MM.1S (cell line): ENCODE data around the gene EGR4.

Experiments used
- DNase-seq: peaks from one replicate; pipeline ENCODE4 v3.0.0-alpha.2; 2015
- H2AFZ ChIP-seq: fragments of 300-600 bp; sonication (generic); 2 replicates; pipeline ENCODE4 v1.6.0; 2016; ENCODE audit warnings: antibody characterized with exemption, low read length
- H3F3A ChIP-seq: fragments of 300-600 bp; sonication (generic); 2 replicates; pipeline ENCODE4 v1.6.1; 2016; ENCODE audit warnings: mild to moderate bottlenecking, antibody characterized with exemption, low read length, moderate library complexity, mixed read lengths; ENCODE audit not compliant: insufficient read depth
- H3K27ac ChIP-seq: fragments of 300-600 bp; sonication (generic); 2 replicates; pipeline ENCODE4 v1.5.1; 2016; ENCODE audit warnings: mild to moderate bottlenecking, low read length
- H3K27me3 ChIP-seq: fragments of 300-600 bp; sonication (generic); replicated peaks from 2 replicates; pipeline ENCODE4 v1.6.0; 2016; ENCODE audit warnings: low read length; ENCODE audit not compliant: insufficient read depth
- H3K36me3 ChIP-seq: fragments of 300-600 bp; sonication (generic); replicated peaks from 2 replicates; pipeline ENCODE4 v1.6.1; 2016; ENCODE audit warnings: mild to moderate bottlenecking, low read length, mixed read lengths; ENCODE audit not compliant: insufficient read depth
- H3K4me1 ChIP-seq: fragments of 300-600 bp; sonication (generic); 2 replicates; pipeline ENCODE4 v1.6.1; 2016; ENCODE audit warnings: low read length, mixed read lengths
- H3K4me2 ChIP-seq: fragments of 300-600 bp; sonication (generic); 2 replicates; pipeline ENCODE4 v1.6.0; 2016; ENCODE audit warnings: low read depth, low read length
- H3K4me3 ChIP-seq: fragments of 300-600 bp; sonication (generic); 2 replicates; pipeline ENCODE4 v1.5.1; 2016; ENCODE audit warnings: low read length, mixed read lengths
- H3K79me2 ChIP-seq: fragments of 300-600 bp; sonication (generic); 2 replicates; pipeline ENCODE4 v1.6.1; 2016; ENCODE audit warnings: mixed run types, low read length, mixed read lengths
- H3K9ac ChIP-seq: fragments of 300-600 bp; sonication (generic); 2 replicates; pipeline ENCODE4 v1.6.1; 2016; ENCODE audit warnings: low read length, mixed read lengths
- H3K9me2 ChIP-seq: fragments of 300-600 bp; sonication (generic); replicated peaks from 2 replicates; pipeline ENCODE4 v1.6.1; 2016; ENCODE audit warnings: mild to moderate bottlenecking, low read length, mixed read lengths; ENCODE audit not compliant: insufficient read depth
- H3K9me3 ChIP-seq: fragments of 300-600 bp; sonication (generic); replicated peaks from 2 replicates; pipeline ENCODE4 v1.6.1; 2016; ENCODE audit warnings: mild to moderate bottlenecking, low read length, mixed read lengths; ENCODE audit not compliant: insufficient read depth
- H4K20me1 ChIP-seq: fragments of 300-600 bp; sonication (generic); 2 replicates; pipeline ENCODE4 v1.6.1; 2016; ENCODE audit warnings: mild to moderate bottlenecking, low read length, moderate library complexity, mixed read lengths; ENCODE audit not compliant: insufficient read depth
- EZH2 ChIP-seq: fragments of 300-600 bp; sonication (generic); optimal IDR thresholded peaks from 2 replicates; pipeline ENCODE3; 2017; ENCODE audit warnings: low read depth, mild to moderate bottlenecking, antibody characterized with exemption, low read length, mixed read lengths
- EZH2phosphoT487 ChIP-seq: fragments of 300-600 bp; sonication (generic); IDR thresholded peaks from 2 replicates; pipeline ENCODE4 v1.6.1; 2018; ENCODE audit warnings: antibody characterized with exemption, low read length
- TF ChIP-seq, protein P1 (sequence below): fragments of 300-600 bp; sonication (generic); IDR thresholded peaks from 2 replicates; pipeline ENCODE4 v1.5.1; 2016; ENCODE audit warnings: antibody characterized with exemption, low read length, mixed read lengths

EGR4 gene

DNA sequence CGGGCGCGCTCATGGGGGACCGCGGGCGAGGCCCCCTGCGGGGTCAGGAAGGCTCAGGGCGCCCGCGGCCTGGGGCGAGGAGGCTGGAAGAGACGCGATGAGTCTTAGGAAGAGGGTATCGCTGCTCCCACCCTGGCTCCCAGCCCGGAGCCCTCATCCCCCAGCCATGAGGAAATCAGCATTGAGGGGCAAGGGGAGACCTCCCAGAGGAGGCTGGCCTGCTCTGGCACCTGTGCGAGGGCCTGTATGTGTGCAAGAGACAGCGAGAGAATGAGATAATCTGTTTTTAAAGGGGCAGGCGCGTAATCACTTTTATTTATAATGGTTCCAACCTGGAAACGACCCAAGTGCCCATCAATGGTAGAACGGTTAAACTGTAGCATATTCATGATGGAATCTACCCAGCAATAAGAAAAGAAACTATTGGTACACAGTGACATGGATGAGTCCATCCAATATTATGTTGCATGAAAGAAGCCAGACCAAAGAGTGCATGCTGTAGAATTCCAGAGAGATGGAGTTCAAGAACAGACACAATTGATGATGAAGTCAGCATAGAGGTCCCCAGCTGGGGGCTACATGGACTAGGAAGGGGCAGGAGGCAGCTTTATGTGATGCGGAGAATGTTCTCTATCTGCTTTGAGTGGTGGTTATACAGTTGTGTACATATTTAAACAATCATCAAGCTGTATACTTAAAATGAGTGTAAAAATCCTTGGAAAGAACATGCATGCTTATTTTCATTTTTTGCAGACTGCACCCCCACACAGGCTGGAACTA lies 23.5 kb downstream of the EGR4 start:
- Histone ChIP-seq H2AFZ (no peak overlapping the region), H3K4me3 (peak overlapping the region; percentile 46; the same call in 1 of the 2 replicates), H3K79me2 (no peaks in the 10 kb centered on the region)

DNA sequence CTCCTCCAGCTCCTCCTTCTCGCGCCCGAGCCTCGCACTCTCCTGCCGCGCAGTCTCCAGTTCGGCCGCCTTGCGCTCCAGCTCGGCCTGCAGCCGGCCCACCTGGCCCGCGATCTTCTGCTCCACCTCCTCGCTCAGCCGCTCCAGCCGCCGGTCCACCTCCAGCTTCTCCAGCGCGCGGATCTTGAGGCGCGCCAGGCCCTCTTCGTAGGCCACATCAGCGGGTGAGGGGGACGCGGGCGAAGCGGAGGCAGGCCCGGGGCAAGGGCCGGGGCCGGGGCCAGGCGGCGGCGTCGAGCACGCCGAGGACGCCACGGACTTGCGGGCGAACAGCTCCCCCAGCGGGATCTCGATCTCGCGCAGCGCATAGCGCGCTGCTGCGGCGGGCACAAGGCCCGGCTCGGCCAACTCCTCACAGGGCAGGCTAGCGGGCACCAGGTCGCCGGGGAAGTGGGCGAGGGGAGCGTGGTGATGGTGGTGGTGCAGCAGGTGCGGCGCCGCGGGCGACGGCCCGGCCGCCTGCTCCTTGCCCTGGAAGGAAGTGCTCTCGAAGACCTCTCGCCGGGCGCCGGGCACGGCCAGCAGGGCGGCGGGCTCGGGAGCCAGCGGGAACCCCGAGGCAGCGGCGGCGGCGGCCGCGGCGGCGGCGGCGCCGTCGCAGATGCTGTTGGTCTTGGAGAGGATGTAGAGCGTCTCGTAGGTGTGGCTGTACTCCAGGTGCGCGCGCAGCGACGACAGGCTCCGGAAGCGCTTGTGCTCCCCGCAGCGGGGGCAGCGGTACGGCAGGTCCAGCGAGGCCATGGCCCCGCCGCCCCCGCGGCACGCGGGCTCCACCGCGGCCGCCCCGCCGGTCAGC lies 24.3 kb downstream of the EGR4 start:
- Histone ChIP-seq H3F3A (no peaks in the 10 kb centered on the region), H3K4me2 (no peak overlapping the region), H3K27me3 (no peaks in the 10 kb centered on the region), H3K27ac (no peak overlapping the region), H3K4me1 (no peaks in the 10 kb centered on the region), H3K79me2 (no peaks in the 10 kb centered on the region), H3K9ac (no peak overlapping the region), H3K9me3 (no peaks in the 10 kb centered on the region), H3K4me3 (no peak overlapping the region), H4K20me1 (no peaks in the 10 kb centered on the region), H2AFZ (no peak overlapping the region), H3K9me2 (no peaks in the 10 kb centered on the region), H3K36me3 (no peaks in the 10 kb centered on the region)
- DNase-seq: peak; percentile 69
- no peak for TF ChIP-seq EZH2phosphoT487
- no peak for TF ChIP-seq EZH2
- TF ChIP-seq, protein P1, sequence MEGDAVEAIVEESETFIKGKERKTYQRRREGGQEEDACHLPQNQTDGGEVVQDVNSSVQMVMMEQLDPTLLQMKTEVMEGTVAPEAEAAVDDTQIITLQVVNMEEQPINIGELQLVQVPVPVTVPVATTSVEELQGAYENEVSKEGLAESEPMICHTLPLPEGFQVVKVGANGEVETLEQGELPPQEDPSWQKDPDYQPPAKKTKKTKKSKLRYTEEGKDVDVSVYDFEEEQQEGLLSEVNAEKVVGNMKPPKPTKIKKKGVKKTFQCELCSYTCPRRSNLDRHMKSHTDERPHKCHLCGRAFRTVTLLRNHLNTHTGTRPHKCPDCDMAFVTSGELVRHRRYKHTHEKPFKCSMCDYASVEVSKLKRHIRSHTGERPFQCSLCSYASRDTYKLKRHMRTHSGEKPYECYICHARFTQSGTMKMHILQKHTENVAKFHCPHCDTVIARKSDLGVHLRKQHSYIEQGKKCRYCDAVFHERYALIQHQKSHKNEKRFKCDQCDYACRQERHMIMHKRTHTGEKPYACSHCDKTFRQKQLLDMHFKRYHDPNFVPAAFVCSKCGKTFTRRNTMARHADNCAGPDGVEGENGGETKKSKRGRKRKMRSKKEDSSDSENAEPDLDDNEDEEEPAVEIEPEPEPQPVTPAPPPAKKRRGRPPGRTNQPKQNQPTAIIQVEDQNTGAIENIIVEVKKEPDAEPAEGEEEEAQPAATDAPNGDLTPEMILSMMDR: no peak

More for the DNA sequence above, 23.5 kb downstream of the EGR4 start:
- Histone ChIP-seq H3K4me1 (no peaks in the 10 kb centered on the region), H3K4me2 (peak overlapping the region; percentile 49; the same call in 1 of the 2 replicates), H3K36me3 (no peaks in the 10 kb centered on the region), H3K9me2 (no peaks in the 10 kb centered on the region), H3K9ac (no peak overlapping the region), H3K27me3 (no peaks in the 10 kb centered on the region), H3K27ac (no peak overlapping the region), H3K9me3 (no peaks in the 10 kb centered on the region), H3F3A (no peaks in the 10 kb centered on the region), H4K20me1 (no peaks in the 10 kb centered on the region)
- DNase-seq: no peak
- TF ChIP-seq, protein P1: no peak
- TF ChIP-seq EZH2 (no peak), EZH2phosphoT487 (no peak)

DNA sequence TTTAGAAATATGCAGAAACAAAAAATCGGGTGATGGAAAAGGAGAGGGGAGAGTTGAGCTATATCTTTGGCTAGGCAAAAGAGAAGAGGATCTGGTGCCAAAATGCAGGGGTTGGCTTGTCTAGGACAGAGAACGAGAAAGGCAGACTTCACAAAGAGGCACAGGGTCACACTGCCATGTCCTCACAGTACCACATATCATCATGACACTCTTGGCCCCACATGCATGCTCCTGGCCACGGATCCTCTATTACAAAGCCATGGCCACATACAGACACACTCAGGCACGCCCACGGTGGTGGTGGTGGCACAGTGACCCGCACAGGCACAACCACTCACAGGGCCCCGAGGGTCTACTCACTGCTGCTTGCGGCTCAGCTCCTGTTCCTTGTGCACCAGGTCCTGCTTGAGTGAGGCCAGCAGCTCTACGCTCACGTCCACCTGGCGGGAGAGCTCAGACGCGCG lies 24.9 kb downstream of the EGR4 start:
- no peak for DNase-seq
- Histone ChIP-seq H3K9ac (no peak overlapping the region), H3F3A (no peaks in the 10 kb centered on the region), H3K4me1 (no peaks in the 10 kb centered on the region), H3K4me2 (no peak overlapping the region), H4K20me1 (no peaks in the 10 kb centered on the region), H3K4me3 (no peak overlapping the region), H3K36me3 (no peaks in the 10 kb centered on the region), H2AFZ (no peak overlapping the region), H3K27ac (no peak overlapping the region), H3K79me2 (no peaks in the 10 kb centered on the region), H3K9me2 (no peaks in the 10 kb centered on the region), H3K27me3 (no peaks in the 10 kb centered on the region), H3K9me3 (no peaks in the 10 kb centered on the region)
- TF ChIP-seq EZH2phosphoT487: no peak
- TF ChIP-seq, protein P1: no peak
- TF ChIP-seq EZH2: no peak
